GM12865 (cell line): ENCODE results near the gene WFIKKN2.

Source experiments
- DNase-seq: peaks from one replicate; pipeline ENCODE4 v3.0.0; 2010; ENCODE audit warnings: low read depth
- H3K4me3 ChIP-seq: 2 replicates; pipeline ENCODE4 v1.5.1; 2011; ENCODE audit warnings: mild to moderate bottlenecking, low read depth, low read length, control low read depth
- TF ChIP-seq, protein P1 (sequence below): IDR thresholded peaks from 2 replicates; pipeline ENCODE4 v1.5.1; 2011; ENCODE audit warnings: low read length, control low read depth, low read depth, inconsistent platforms; ENCODE audit not compliant: insufficient read depth; ENCODE audit errors: missing control alignments

WFIKKN2 gene

DNA sequence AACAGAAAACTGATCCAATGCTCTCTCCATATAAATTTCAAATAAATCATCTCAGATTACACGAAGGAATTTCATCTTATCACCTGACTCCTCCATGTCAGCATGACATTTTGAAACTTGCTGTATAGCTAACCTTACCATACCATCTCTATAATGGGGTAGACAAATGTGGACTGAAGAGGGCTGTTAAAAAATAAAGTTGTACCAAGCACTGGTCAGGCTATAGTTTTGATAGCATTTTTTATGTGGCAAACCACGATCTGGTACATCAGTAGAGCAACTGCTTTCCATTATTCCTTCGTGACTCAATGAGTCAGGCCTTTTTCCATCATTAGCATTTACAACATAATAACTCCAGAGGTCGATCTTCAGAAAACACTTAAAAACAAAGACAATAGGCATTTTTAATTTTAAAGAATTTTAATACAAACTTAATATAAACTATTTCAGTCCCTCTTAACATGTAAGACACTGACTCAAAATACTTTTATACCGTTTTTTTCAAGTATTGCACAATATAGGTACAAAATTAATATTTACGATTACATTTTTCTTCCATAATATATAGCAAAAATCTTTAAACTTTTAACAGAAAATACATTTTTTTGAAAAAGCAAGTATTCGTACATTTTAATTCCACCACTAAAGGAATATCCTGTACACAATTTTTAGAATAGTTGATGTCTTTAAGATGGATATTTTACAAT lies 26.6 kb downstream of the WFIKKN2 start:
- TF ChIP-seq, protein P1, sequence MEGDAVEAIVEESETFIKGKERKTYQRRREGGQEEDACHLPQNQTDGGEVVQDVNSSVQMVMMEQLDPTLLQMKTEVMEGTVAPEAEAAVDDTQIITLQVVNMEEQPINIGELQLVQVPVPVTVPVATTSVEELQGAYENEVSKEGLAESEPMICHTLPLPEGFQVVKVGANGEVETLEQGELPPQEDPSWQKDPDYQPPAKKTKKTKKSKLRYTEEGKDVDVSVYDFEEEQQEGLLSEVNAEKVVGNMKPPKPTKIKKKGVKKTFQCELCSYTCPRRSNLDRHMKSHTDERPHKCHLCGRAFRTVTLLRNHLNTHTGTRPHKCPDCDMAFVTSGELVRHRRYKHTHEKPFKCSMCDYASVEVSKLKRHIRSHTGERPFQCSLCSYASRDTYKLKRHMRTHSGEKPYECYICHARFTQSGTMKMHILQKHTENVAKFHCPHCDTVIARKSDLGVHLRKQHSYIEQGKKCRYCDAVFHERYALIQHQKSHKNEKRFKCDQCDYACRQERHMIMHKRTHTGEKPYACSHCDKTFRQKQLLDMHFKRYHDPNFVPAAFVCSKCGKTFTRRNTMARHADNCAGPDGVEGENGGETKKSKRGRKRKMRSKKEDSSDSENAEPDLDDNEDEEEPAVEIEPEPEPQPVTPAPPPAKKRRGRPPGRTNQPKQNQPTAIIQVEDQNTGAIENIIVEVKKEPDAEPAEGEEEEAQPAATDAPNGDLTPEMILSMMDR = no peak
- no peak for DNase-seq
- no peak overlapping the region for H3K4me3 ChIP-seq

DNA sequence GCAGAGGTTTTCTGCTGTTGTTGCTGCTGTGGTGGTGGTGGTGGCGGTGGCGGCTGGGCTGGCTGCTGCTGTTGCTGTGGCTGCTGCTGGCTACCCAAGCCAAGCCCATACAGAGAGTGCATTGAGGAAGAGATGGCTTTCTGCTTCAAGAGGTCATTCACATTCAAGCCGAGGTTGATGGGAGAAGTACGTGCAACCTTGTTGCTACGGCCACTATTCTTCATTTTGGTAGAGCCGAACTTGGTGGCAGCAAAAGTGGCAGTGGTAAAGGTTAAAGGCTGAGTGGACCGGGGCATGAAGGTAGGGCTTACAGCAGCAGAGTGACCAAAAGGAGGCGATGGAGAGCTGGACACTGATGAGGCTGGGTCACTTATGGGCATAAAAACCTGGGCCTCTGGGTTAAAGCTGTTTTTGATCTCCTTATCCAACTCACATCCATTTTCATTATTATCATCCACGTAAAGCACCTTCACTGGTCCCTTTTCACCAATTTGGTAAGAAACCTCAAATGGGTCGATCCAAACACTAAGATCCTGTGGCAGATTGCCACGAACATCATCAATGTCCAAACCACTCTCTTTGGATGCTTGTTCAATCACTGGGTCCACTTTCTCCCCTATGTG lies 27.9 kb downstream of the WFIKKN2 start:
- TF ChIP-seq, protein P1 = peak; percentile 57
- no peak overlapping the region for H3K4me3 ChIP-seq
- peak; percentile 63 for DNase-seq

DNA sequence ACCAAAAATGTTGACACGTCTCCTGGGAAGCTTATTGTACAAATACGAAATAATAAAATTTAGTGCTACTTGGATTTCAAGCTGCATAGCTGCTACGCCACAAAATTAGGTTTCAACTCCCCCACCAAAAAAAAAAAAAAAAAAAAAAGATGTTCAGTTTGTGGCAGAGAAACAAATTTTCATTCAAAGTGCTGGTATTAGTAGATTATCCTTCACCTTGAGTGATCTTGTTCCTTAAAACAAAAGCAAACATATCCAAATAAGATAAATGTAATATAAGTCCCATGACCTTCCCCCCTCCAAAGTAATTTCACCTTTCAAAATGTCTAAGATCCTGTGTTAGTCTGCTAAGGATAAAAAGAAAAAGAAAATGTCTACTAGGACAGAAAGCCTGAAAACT lies 28.5 kb downstream of the WFIKKN2 start:
- no peak overlapping the region for H3K4me3 ChIP-seq
- TF ChIP-seq, protein P1 = no peak
- no peak for DNase-seq

DNA sequence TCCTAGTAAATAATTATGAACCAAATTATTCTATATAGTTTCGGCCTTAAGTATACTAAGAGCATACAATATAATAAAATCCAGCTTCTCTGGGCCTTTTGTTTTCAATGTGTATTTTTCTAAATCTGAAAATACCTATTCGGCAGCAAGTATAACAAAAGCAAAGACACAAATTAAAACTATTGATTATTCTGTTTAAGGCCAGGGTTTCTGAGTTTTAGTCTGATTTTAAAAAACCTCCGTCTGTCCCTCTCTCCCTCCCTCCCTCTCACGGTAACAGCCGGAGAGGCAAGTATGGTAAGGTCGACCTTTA lies 29.3 kb downstream of the WFIKKN2 start:
- DNase-seq = no peak
- TF ChIP-seq, protein P1 = no peak
- H3K4me3 ChIP-seq = peak overlapping the region; percentile 67

DNA sequence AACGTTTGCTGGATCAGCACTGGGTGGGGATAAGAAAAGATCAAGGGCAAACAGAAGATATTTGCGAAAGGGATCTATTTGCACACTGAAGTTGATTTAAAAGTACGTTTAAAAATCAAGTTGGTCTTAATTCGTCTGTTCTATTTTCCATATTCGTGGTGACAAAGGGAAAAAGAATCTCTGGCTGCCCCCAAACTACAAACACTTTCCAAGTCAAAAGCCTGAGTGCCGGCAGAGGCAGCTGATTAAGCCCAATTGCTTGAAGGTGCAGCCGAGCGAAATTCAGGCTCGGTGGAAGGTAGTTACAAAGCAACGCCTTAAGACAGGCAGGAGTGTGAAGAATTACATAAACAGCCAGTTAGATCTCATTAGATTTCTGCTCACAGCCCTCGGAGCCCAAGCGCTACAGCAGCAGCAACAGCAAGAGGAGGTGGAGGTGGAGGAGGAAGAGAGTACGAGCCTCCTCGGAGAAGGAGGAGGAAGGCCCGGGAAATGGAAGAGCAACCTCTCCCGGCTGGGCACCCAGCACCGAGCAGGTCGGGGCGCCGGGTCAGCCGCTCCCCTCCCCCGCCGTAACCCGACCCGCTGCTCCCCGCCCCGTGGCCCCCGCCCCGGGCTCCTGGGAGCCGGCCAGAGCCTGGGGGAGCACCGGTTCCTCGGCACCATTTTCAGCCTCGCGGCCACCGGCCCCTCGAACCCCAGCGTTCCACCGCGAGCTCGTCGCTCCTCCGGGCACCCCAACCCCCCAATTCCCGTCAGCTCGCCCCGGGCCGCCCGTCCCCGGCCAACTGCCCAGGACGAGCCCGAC lies 29.9 kb downstream of the WFIKKN2 start:
- peak; percentile 66 for DNase-seq
- H3K4me3 ChIP-seq = peak overlapping the region; percentile 67
- TF ChIP-seq, protein P1 = no peak

DNA sequence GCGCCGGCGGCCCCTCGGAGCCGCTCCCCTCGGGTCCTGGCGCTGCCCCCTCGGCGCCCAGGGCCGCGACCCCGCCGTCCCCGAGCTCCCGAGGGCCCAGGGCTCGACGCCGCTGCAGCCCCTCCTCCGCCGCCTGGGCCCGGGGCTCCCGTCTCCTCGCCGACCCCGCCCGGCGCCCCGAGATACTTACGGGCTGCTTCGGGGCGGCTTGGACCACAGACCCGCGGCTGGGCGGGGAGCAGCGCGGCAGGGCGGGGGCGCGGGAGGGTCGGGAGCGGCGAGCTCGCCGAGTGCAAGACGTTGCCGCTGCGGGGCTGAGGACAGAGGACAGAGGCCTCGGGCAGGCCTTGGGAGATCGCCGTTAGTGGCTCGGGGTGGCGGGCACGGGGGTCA lies 30.5 kb downstream of the WFIKKN2 start:
- TF ChIP-seq, protein P1 = no peak
- no peak for DNase-seq
- peak overlapping the region; percentile 67 for H3K4me3 ChIP-seq
